ENCODE results near the gene ERC2.

The ERC2 gene

GRCh38 chr3:56196700-56197099 is 271.6 kb downstream of the ERC2 start:
- no peak for DNase-seq
- TF ChIP-seq CTCF (IDR thresholded peaks at IDR 0.05; ENCODE audit: low read depth, low read length) = no peak
- H3K9me3 ChIP-seq = no peaks in the 10 kb centered on the region
- H3K4me3 ChIP-seq (ENCODE audit: low read depth, low read length) = no peak overlapping the region
- no peaks in the 10 kb centered on the region for H3K36me3 ChIP-seq
- H3K27me3 ChIP-seq = no peaks in the 10 kb centered on the region
- H3K4me1 ChIP-seq = no peaks in the 10 kb centered on the region

- H3K4me1 ChIP-seq = no peaks in the 10 kb centered on the region
- H3K27me3 ChIP-seq = no peaks in the 10 kb centered on the region
- no peaks in the 10 kb centered on the region for H3K9me3 ChIP-seq
- no peak overlapping the region for H3K4me3 ChIP-seq (ENCODE audit: low read depth, low read length)
- DNase-seq = no peak
- no peak for TF ChIP-seq CTCF (IDR thresholded peaks at IDR 0.05; ENCODE audit: low read depth, low read length)
- no peaks in the 10 kb centered on the region for H3K36me3 ChIP-seq
Measured at GRCh38 chr3:56193519-56193918, 274.7 kb downstream of the ERC2 start.

GRCh38 chr3:56192001-56192400 is 276.3 kb downstream of the ERC2 start:
- TF ChIP-seq CTCF (IDR thresholded peaks at IDR 0.05; ENCODE audit: low read depth, low read length) = no peak
- DNase-seq = no peak
- H3K4me1 ChIP-seq = no peaks in the 10 kb centered on the region

GRCh38 chr3:56190771-56191305 is 277.4 kb downstream of the ERC2 start:
- no peaks in the 10 kb centered on the region for H3K36me3 ChIP-seq
- H3K9me3 ChIP-seq = no peaks in the 10 kb centered on the region
- H3K27me3 ChIP-seq = no peaks in the 10 kb centered on the region
- H3K4me1 ChIP-seq = no peaks in the 10 kb centered on the region
- DNase-seq = no peak
- TF ChIP-seq CTCF (IDR thresholded peaks at IDR 0.05; ENCODE audit: low read depth, low read length) = no peak
- no peak overlapping the region for H3K4me3 ChIP-seq (ENCODE audit: low read depth, low read length)

More at GRCh38 chr3:56192001-56192400, 276.3 kb downstream of the ERC2 start:
- no peaks in the 10 kb centered on the region for H3K27me3 ChIP-seq
- no peak overlapping the region for H3K4me3 ChIP-seq (ENCODE audit: low read depth, low read length)
- no peaks in the 10 kb centered on the region for H3K36me3 ChIP-seq
- H3K9me3 ChIP-seq = no peaks in the 10 kb centered on the region

GRCh38 chr3:56190130-56190529 is 278.1 kb downstream of the ERC2 start:
- Histone ChIP-seq H3K36me3 (no peaks in the 10 kb centered on the region), H3K27me3 (no peaks in the 10 kb centered on the region), H3K4me1 (no peaks in the 10 kb centered on the region), H3K4me3 (ENCODE audit: low read depth, low read length) (no peak overlapping the region), H3K9me3 (no peaks in the 10 kb centered on the region)
- TF ChIP-seq CTCF (IDR thresholded peaks at IDR 0.05; ENCODE audit: low read depth, low read length) = no peak
- DNase-seq = no peak

GRCh38 chr3:56189536-56189935 is 278.7 kb downstream of the ERC2 start:
- DNase-seq = no peak
- H3K9me3 ChIP-seq = no peaks in the 10 kb centered on the region
- H3K27me3 ChIP-seq = no peaks in the 10 kb centered on the region
- H3K36me3 ChIP-seq = no peaks in the 10 kb centered on the region
- TF ChIP-seq CTCF (IDR thresholded peaks at IDR 0.05; ENCODE audit: low read depth, low read length) = no peak
- H3K4me3 ChIP-seq (ENCODE audit: low read depth, low read length) = no peak overlapping the region
- H3K4me1 ChIP-seq = no peaks in the 10 kb centered on the region
